Measurements from ENCODE around the gene EXOC3L2. TPM values are rescaled to one million over a fixed set of nuclear protein-coding genes. Genes with fewer than 3 reads are reported as not detected.
A peak's percentile ranks its signal among the peaks of the same experiment; 100 is the strongest.

Gene EXOC3L2
- total and polyA plus RNA-seq, 2 experiments from 2014 or later, result 1.3 TPM; not detected in 1

DNA sequence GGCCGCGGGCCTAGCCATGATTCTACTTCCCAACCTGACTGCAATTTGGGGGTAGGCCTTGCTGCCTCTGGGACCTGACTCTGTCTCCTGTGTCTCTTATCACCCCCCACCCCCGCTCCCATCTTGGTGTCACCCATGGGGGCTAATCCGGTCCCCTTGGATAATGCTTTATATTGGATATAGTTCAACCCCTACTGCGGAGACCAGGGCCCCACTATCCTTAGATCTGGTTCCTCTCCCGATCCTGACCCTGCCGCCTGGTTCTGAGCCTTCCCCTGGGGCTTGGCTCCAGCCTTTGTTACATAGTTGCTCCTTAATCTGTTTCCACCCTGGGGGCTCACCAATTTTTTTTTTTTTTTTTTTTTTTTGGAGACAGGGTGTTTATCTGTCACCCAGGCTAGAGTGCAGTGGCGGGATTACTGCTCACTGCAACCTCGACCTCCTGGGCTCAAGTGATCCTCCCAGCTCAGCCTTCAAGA is 65.3 kb downstream of the EXOC3L2 start:
- DNase-seq (ENCODE audit: low spot score), result no peak
- H3K27ac ChIP-seq, result peak overlapping the region; percentile 79
- no peaks in the 10 kb centered on the region for H3K36me3 ChIP-seq (replicated peaks; ENCODE audit: insufficient read depth, low read depth)
- TF ChIP-seq EZH2phosphoT487 (IDR thresholded peaks at IDR 0.05; ENCODE audit: low read depth, severe bottlenecking, unreplicated experiment) (no peak), EZH2 (IDR thresholded peaks at IDR 0.05; ENCODE audit: borderline replicate concordance) (no peak)
- TF ChIP-seq, protein P1, sequence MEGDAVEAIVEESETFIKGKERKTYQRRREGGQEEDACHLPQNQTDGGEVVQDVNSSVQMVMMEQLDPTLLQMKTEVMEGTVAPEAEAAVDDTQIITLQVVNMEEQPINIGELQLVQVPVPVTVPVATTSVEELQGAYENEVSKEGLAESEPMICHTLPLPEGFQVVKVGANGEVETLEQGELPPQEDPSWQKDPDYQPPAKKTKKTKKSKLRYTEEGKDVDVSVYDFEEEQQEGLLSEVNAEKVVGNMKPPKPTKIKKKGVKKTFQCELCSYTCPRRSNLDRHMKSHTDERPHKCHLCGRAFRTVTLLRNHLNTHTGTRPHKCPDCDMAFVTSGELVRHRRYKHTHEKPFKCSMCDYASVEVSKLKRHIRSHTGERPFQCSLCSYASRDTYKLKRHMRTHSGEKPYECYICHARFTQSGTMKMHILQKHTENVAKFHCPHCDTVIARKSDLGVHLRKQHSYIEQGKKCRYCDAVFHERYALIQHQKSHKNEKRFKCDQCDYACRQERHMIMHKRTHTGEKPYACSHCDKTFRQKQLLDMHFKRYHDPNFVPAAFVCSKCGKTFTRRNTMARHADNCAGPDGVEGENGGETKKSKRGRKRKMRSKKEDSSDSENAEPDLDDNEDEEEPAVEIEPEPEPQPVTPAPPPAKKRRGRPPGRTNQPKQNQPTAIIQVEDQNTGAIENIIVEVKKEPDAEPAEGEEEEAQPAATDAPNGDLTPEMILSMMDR (IDR thresholded peaks at IDR 0.05; ENCODE audit: poor library complexity), result no peak
- H4K20me1 ChIP-seq (ENCODE audit: insufficient read depth, poor library complexity, severe bottlenecking), result no peaks in the 10 kb centered on the region
- H3K4me3 ChIP-seq, result peak overlapping the region; percentile 30
- peaks cover 45% of the 10 kb centered on the region for H3K79me2 ChIP-seq
- no peaks in the 10 kb centered on the region for H3K27me3 ChIP-seq
- H2AFZ ChIP-seq, result no peak overlapping the region
- H3K4me2 ChIP-seq, result peak overlapping the region; percentile 95
- WGBS (ENCODE audit: low lambda C conversion rate, missing lambda C conversion rate), result 49% methylated on average over 7 of the region's 9 CpGs
- no peaks in the 10 kb centered on the region for H3K9me3 ChIP-seq (ENCODE audit: low read depth)
- H3K4me1 ChIP-seq (ENCODE audit: insufficient read depth), result peaks cover 10% of the 10 kb centered on the region
- no peaks in the 10 kb centered on the region for H3K9me2 ChIP-seq (replicated peaks; ENCODE audit: insufficient read depth)

DNA sequence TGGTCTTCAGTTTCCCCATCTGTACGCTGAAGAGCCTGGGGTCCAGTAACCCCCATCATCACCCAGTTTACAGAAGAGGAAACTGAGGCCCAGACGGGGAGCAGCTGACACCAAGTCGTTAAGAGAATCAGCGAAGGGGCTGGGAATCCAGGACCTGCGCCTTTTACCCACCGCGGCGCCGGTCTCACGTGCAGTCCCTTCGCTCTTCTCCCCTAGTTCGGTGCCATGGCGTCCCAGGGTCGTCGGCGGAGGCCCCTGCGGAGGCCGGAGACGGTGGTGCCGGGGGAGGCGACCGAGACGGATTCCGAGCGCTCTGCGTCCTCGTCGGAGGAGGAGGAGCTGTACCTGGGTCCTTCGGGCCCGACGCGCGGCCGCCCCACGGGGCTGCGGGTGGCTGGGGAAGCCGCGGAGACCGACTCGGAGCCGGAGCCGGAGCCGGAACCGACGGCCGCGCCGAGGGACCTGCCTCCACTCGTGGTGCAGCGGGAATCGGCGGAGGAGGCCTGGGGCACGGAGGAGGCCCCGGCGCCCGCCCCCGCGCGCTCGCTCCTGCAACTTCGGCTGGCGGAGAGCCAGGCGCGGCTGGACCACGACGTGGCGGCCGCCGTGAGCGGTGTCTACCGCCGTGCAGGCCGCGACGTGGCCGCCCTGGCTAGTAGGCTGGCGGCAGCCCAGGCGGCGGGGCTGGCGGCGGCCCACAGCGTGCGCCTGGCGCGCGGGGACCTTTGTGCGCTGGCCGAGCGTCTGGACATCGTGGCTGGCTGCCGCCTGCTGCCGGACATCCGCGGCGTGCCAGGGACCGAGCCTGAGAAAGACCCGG is 65.9 kb downstream of the EXOC3L2 start:
- TF ChIP-seq, protein P1 (IDR thresholded peaks at IDR 0.05; ENCODE audit: poor library complexity), result no peak
- TF ChIP-seq EZH2 (IDR thresholded peaks at IDR 0.05; ENCODE audit: borderline replicate concordance) (no peak), EZH2phosphoT487 (IDR thresholded peaks at IDR 0.05; ENCODE audit: low read depth, severe bottlenecking, unreplicated experiment) (no peak)
- H3K27me3 ChIP-seq, result no peaks in the 10 kb centered on the region
- peaks cover 10% of the 10 kb centered on the region for H3K4me1 ChIP-seq (ENCODE audit: insufficient read depth)
- 1% methylated on average over 66 of the region's 97 CpGs for WGBS (ENCODE audit: low lambda C conversion rate, missing lambda C conversion rate)
- H3K79me2 ChIP-seq, result peaks cover 45% of the 10 kb centered on the region
- peak; percentile 81 for DNase-seq (ENCODE audit: low spot score)
- H3K4me2 ChIP-seq, result peak overlapping the region; percentile 95
- H3K27ac ChIP-seq, result peak overlapping the region; percentile 79
- no peaks in the 10 kb centered on the region for H3K36me3 ChIP-seq (replicated peaks; ENCODE audit: insufficient read depth, low read depth)
- no peaks in the 10 kb centered on the region for H3K9me3 ChIP-seq (ENCODE audit: low read depth)
- no peaks in the 10 kb centered on the region for H4K20me1 ChIP-seq (ENCODE audit: insufficient read depth, poor library complexity, severe bottlenecking)
- H3K9me2 ChIP-seq (replicated peaks; ENCODE audit: insufficient read depth), result no peaks in the 10 kb centered on the region
- peak overlapping the region; percentile 28 for H2AFZ ChIP-seq
- H3K4me3 ChIP-seq, result peak overlapping the region; percentile 30

DNA sequence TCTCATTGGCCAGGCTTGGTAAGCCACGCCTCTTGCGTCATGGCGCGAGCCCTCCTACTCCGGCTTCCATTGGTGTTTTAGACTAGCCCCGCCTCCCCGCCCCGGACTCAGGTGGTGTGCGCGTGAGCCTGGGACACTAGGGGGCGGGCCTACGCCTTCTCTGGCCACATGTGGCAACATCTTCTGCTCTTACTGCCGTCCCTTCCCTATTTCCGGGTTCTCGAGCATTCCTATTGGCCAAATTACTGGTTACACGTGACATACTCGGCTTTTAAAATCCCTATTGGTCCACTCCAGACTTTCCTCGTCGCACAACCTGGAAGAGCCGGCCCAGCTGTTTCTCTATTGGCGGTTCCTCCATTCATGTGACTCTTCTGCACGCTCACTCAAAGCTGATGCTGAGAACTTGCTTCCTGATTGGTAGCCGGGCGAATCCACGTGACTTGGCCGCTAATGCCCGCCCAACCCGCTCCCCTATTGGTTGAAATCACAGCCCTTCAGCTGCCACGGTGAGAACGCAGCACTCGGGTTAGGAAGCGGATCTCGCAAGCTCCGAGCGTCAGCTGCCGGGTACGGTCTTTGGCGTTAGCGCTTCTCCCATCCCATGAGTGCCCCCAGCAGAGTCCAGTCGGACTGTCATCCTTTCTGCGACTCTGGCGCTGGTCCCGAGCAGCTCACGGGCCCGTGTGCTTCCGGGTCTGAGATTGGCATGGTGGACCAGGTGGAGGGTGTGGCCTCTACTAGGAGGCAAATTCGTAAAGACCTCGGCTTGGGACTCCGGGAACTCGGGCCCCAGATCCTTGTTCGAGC is 66.7 kb downstream of the EXOC3L2 start, which contains the start of gene BLOC1S3:
BLOC1S3 (plus strand) TSS at position 523 of the 810 bp plus-strand sequence. CDS start 513 bp downstream, outside the sequence.
- H4K20me1 ChIP-seq (ENCODE audit: insufficient read depth, poor library complexity, severe bottlenecking), result no peaks in the 10 kb centered on the region
- peak within 1 kb of the TSS; percentile 28 for H2AFZ ChIP-seq
- H3K9me3 ChIP-seq (ENCODE audit: low read depth), result no peaks in the 10 kb centered on the region
- WGBS (ENCODE audit: low lambda C conversion rate, missing lambda C conversion rate), result 1% methylated on average over 51 of the region's 51 CpGs
- H3K9me2 ChIP-seq (replicated peaks; ENCODE audit: insufficient read depth), result no peaks in the 10 kb centered on the region
- no peaks in the 10 kb centered on the region for H3K27me3 ChIP-seq
- peaks cover 10% of the 10 kb centered on the region for H3K4me1 ChIP-seq (ENCODE audit: insufficient read depth)
- H3K4me2 ChIP-seq, result peak within 1 kb of the TSS; percentile 95
- peak within 1 kb of the TSS; percentile 87 for H3K27ac ChIP-seq
- H3K79me2 ChIP-seq, result peaks cover 45% of the 10 kb centered on the region
- TF ChIP-seq, protein P1 (IDR thresholded peaks at IDR 0.05; ENCODE audit: poor library complexity), result peak; percentile 40
- TF ChIP-seq EZH2 (IDR thresholded peaks at IDR 0.05; ENCODE audit: borderline replicate concordance), result no peak
- H3K4me3 ChIP-seq, result peak within 1 kb of the TSS; percentile 30
- H3K36me3 ChIP-seq (replicated peaks; ENCODE audit: insufficient read depth, low read depth), result no peaks in the 10 kb centered on the region
- peak; percentile 100 for DNase-seq (ENCODE audit: low spot score)

All from hepatocyte (in vitro differentiated cells).